BE2C (cell line): ENCODE measurements around the gene ANKRD44.

Experiments used
- DNase-seq: peaks from one replicate; pipeline ENCODE4 v3.0.0-alpha.2; 2020
- H3K27me3 ChIP-seq: fragments of 250-450 bp; sonication (Bioruptor Pico); 2 replicates; pipeline ENCODE4 v1.5.1; 2020; ENCODE audit warnings: mild to moderate bottlenecking
- H3K36me3 ChIP-seq: fragments of 250-450 bp; sonication (Bioruptor Pico); 2 replicates; pipeline ENCODE4 v1.5.1; 2020; ENCODE audit warnings: mild to moderate bottlenecking
- H3K4me1 ChIP-seq: fragments of 250-450 bp; sonication (Bioruptor Pico); 2 replicates; pipeline ENCODE4 v1.5.1; 2020
- H3K4me3 ChIP-seq: 2 replicates; pipeline ENCODE4 v1.5.1; 2011; ENCODE audit warnings: low read depth, low read length
- H3K9me3 ChIP-seq: fragments of 250-450 bp; sonication (Bioruptor Pico); 2 replicates; pipeline ENCODE4 v1.5.1; 2020
- CTCF ChIP-seq: IDR thresholded peaks from 2 replicates; pipeline ENCODE4 v1.5.1; 2012; ENCODE audit warnings: mild to moderate bottlenecking, low read depth, low read length

ANKRD44 gene

GRCh38 chr2:197195518-197195917, 115.1 kb downstream of the ANKRD44 start:
- no peak for TF ChIP-seq CTCF
- Histone ChIP-seq H3K4me3 (no peak overlapping the region), H3K27me3 (no peaks in the 10 kb centered on the region), H3K4me1 (peaks cover 4% of the 10 kb centered on the region; the same call in 1 of the 2 replicates), H3K36me3 (no peaks in the 10 kb centered on the region), H3K9me3 (no peaks in the 10 kb centered on the region)
- DNase-seq: no peak

GRCh38 chr2:197191940-197192322, 118.6 kb downstream of the ANKRD44 start:
- DNase-seq: no peak
- no peak for TF ChIP-seq CTCF
- Histone ChIP-seq H3K9me3 (no peaks in the 10 kb centered on the region), H3K27me3 (no peaks in the 10 kb centered on the region), H3K36me3 (no peaks in the 10 kb centered on the region), H3K4me3 (no peak overlapping the region), H3K4me1 (no peaks in the 10 kb centered on the region; the same call in 1 of the 2 replicates)

DNA sequence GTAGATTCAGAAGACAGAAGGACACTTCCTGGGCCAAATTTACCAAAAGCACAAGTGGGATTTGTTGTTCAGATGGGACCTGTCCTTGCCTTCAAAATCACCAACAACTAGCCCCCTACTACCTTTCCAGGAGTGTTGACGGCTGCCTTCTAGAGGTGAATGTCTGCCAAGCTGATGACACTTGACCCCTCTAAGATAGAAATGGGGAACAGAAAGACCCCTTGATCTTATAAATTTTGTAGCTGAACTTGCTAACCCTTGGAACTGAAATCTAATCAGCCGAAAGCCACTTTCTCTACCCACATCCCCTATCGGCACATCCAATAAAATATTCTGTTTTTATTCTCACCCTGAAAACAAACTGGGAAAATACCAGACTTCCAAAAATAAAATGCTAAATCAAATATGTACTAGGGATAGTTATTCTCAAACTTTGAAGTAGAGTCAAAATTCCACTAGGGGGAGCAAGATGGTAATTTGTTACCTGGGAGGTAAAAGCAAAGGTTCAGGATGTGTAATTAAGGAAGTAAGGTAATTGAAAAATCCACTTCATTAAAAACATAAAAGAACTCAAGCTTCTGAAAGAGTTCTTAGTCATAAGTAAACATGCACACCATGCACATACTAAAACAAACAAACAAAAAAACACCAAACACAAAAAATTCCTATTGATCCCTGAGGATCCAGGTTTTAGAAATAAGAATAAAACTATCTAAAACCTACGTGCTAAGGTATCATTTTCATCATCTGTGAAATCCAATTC, 119.2 kb downstream of the ANKRD44 start:
- Histone ChIP-seq H3K36me3 (no peaks in the 10 kb centered on the region), H3K27me3 (no peaks in the 10 kb centered on the region), H3K9me3 (no peaks in the 10 kb centered on the region), H3K4me3 (no peak overlapping the region), H3K4me1 (no peaks in the 10 kb centered on the region; the same call in 1 of the 2 replicates)
- peak; percentile 71 for TF ChIP-seq CTCF
- no peak for DNase-seq

GRCh38 chr2:197190100-197190432, 120.5 kb downstream of the ANKRD44 start:
- no peaks in the 10 kb centered on the region for H3K27me3 ChIP-seq
- DNase-seq: no peak
- no peaks in the 10 kb centered on the region for H3K9me3 ChIP-seq
- no peaks in the 10 kb centered on the region; the same call in 1 of the 2 replicates for H3K4me1 ChIP-seq
- no peak overlapping the region for H3K4me3 ChIP-seq
- TF ChIP-seq CTCF: no peak
- no peaks in the 10 kb centered on the region for H3K36me3 ChIP-seq

DNA sequence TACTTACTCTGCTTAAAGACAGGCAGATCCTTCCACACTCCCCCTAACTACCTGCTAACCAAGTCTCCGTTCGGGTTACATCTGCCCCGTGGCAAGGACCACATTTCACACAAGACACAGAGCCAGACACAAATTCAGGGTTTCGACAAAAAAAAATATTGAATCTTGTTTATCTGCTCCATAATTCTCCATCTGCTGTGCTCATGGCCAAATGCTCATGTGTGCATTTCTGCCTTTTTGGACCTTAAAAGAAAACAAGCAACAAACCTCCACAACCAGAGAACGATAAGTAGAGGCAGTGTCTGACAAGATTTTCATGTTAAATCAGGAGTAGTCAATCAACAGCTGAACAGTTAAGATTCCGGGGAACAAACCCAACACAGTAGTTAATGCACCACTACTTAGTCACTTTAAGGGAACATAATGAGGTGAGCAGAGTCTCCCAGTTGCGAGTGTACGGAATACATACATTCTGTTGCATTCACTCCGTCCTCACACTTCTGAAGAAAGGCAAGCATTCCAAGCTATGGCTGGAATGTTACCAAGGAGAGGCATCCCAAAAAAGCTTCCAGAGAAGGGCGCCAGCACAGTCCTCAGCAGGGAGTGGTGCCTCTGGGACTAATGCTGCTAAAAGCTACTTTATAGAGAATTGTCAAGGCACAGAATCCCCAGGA, 121.0 kb downstream of the ANKRD44 start:
- no peaks in the 10 kb centered on the region for H3K27me3 ChIP-seq
- no peaks in the 10 kb centered on the region for H3K9me3 ChIP-seq
- no peaks in the 10 kb centered on the region; the same call in 1 of the 2 replicates for H3K4me1 ChIP-seq
- no peak overlapping the region for H3K4me3 ChIP-seq
- DNase-seq: no peak
- H3K36me3 ChIP-seq: no peaks in the 10 kb centered on the region
- TF ChIP-seq CTCF: no peak

DNA sequence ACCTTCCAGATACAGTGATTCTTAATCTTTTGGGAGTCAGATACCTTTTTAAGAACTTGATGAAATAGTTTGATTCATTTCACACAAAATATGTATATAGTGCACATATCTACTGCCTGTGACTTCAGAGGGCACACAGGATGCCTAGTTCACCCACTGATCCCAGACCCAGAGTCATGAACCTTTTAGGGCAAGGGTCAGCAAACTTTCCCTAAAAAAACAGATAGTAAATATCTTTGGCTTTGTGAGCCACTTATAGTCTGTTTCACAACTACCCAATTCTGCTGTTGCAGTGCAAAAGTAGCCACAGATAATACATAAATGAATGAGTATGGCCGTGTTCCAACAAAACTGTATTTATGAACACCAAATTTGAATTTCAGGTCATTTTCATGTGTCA, 124.9 kb downstream of the ANKRD44 start:
- no peaks in the 10 kb centered on the region for H3K9me3 ChIP-seq
- DNase-seq: no peak
- no peaks in the 10 kb centered on the region for H3K36me3 ChIP-seq
- H3K4me3 ChIP-seq: no peak overlapping the region
- H3K27me3 ChIP-seq: no peaks in the 10 kb centered on the region
- no peak for TF ChIP-seq CTCF
- H3K4me1 ChIP-seq: peaks cover 12% of the 10 kb centered on the region
